ENCODE results near the gene MKRN1.

DNA sequence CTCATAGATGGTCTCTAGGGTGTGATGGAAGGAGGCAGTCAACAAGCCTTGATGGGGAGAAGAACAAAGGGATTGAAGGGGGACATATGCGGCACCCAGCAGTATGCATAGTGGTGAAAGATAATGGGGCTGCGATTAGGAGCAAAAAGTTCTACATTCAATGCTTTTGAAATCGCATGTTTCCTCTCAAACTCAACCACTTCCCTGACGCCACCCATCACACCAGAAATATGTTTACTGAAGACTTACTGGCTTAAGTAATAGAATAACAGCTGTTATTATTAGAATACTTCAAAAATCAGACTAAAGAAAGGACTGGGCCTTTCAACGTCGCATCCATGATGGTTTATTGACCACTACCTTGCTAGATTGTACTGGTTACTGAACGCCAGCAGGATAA, 31.5 kb downstream of the MKRN1 start:
- no peak for TF ChIP-seq EZH2 (IDR thresholded peaks at IDR 0.05; ENCODE audit: low read depth)
- TF ChIP-seq, protein P1, sequence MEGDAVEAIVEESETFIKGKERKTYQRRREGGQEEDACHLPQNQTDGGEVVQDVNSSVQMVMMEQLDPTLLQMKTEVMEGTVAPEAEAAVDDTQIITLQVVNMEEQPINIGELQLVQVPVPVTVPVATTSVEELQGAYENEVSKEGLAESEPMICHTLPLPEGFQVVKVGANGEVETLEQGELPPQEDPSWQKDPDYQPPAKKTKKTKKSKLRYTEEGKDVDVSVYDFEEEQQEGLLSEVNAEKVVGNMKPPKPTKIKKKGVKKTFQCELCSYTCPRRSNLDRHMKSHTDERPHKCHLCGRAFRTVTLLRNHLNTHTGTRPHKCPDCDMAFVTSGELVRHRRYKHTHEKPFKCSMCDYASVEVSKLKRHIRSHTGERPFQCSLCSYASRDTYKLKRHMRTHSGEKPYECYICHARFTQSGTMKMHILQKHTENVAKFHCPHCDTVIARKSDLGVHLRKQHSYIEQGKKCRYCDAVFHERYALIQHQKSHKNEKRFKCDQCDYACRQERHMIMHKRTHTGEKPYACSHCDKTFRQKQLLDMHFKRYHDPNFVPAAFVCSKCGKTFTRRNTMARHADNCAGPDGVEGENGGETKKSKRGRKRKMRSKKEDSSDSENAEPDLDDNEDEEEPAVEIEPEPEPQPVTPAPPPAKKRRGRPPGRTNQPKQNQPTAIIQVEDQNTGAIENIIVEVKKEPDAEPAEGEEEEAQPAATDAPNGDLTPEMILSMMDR (conservative IDR thresholded peaks at IDR 0.05) = no peak
